K562 (cell line): ENCODE measurements around the gene CRY2. TPM values are rescaled to one million over a fixed set of nuclear protein-coding genes. Genes with fewer than 3 reads are reported as not detected.

Experiments used
- ATAC-seq: fragments of 200-7000 bp; cut with Tn5 transposase; 3 replicates; pipeline ENCODE4 v1.9.1; 2020; ENCODE audit warnings: moderate library complexity
- BruUV-seq: library from RNA; stranded (reverse); fragments of 400-500 nt; replicated peaks from 2 replicates; lab custom pipeline; 2021; lab: Mats Ljungman, UMichigan
- CTCF ChIA-PET: fragments of 300-600 bp; formaldehyde crosslinking; extraction: SDS; loops from one replicate; lab custom pipeline; 2021; ENCODE audit warnings: low intra/inter-chr PET ratio; lab: Yijun Ruan, JAX
- POLR2A ChIA-PET: fragments of 300-600, 350-650 bp; sonication (Branson Sonifier 250); formaldehyde crosslinking; extraction: SDS; loops from one replicate; lab custom pipeline; 2021; ENCODE audit warnings: antibody characterized with exemption, inconsistent platforms; lab: Yijun Ruan, JAX
- DNase-seq, 4 experiments: peaks; one replicate each; pipeline versions ENCODE4 v3.0.0 to v3.0.0-alpha.2; 2011 to 2018; ENCODE audit warnings: low spot score in 3 of 4, mixed read lengths in 3 of 4; ENCODE audit errors: extremely low read depth in 1 of 4
- FAIRE-seq: peaks from 2 replicates; lab custom pipeline; 2011; peaks lifted over from hg19 to GRCh38; lab: Jason Lieb, UNC
- H2AFZ ChIP-seq: 2 replicates; pipeline ENCODE4 v1.6.0; 2011; ENCODE audit warnings: low read depth, low read length, control low read depth, inconsistent platforms
- H3K27ac ChIP-seq: fragments of 200-600 bp; 3 replicates; pipeline ENCODE4 v1.8.0; 2011; ENCODE audit warnings: low read depth, mild to moderate bottlenecking, control low read depth, inconsistent platforms, low read length, moderate library complexity, mixed read lengths; ENCODE audit errors: extremely low read depth
- H3K27me3 ChIP-seq, 2 experiments: fragments of 300-600 bp in 1 of 2; 2 replicates in 1 of 2; 3 replicates in 1 of 2; pipeline versions ENCODE4 v1.6.0 to v1.8.0; 2011; ENCODE audit warnings: inconsistent platforms in 2 of 2, low read length in 2 of 2, mild to moderate bottlenecking in 1 of 2, mixed read lengths in 1 of 2, moderate library complexity in 1 of 2; ENCODE audit not compliant: control insufficient read depth in 2 of 2, insufficient read depth in 2 of 2
- H3K36me3 ChIP-seq: fragments of 300-600 bp; 3 replicates; pipeline ENCODE4 v1.8.0; 2011; ENCODE audit warnings: mild to moderate bottlenecking, low read length, inconsistent platforms; ENCODE audit not compliant: control insufficient read depth, insufficient read depth
- H3K4me1 ChIP-seq, 2 experiments: fragments of 200-600 bp in 1 of 2; replicated peaks in 1 of 2; 2 replicates in 1 of 2; 3 replicates in 1 of 2; pipeline versions ENCODE4 v1.5.1 to v1.8.0; 2011; ENCODE audit warnings: inconsistent platforms in 2 of 2, low read length in 2 of 2, mild to moderate bottlenecking in 1 of 2, mixed read lengths in 1 of 2, moderate library complexity in 1 of 2; ENCODE audit not compliant: control insufficient read depth in 2 of 2, insufficient read depth in 2 of 2
- H3K4me2 ChIP-seq: 2 replicates; pipeline ENCODE4 v1.6.1; 2011; ENCODE audit warnings: low read length, control low read depth, inconsistent platforms, mixed read lengths; ENCODE audit not compliant: insufficient read depth
- H3K4me3 ChIP-seq: fragments of 200-600 bp; sonication (generic), shearing (Covaris generic); 2 replicates; pipeline ENCODE4 v1.5.1; 2016; ENCODE audit warnings: control low read depth, inconsistent platforms
- H3K79me2 ChIP-seq: fragments of 200-600 bp; 3 replicates; pipeline ENCODE4 v1.8.0; 2011; ENCODE audit warnings: low read length, inconsistent platforms; ENCODE audit not compliant: control insufficient read depth, insufficient read depth
- H3K9ac ChIP-seq, 2 experiments: 2 replicates each; pipeline versions ENCODE4 v1.6.0 to v1.6.1; 2011; ENCODE audit warnings: low read depth in 2 of 2, low read length in 2 of 2, control low read depth in 1 of 2, inconsistent platforms in 1 of 2, mild to moderate bottlenecking in 1 of 2, mixed read lengths in 1 of 2; ENCODE audit not compliant: insufficient read depth in 1 of 2
- H3K9me1 ChIP-seq: one replicate; pipeline ENCODE4 v1.6.0; 2011; ENCODE audit warnings: inconsistent platforms, mild to moderate bottlenecking, low read length, moderate library complexity; ENCODE audit not compliant: control insufficient read depth, insufficient read depth
- H3K9me3 ChIP-seq: replicated peaks from 2 replicates; pipeline ENCODE4 v1.5.1; 2011; ENCODE audit warnings: low read depth, low read length, inconsistent platforms; ENCODE audit not compliant: control insufficient read depth, insufficient read depth
- H4K20me1 ChIP-seq: replicated peaks from 2 replicates; pipeline ENCODE4 v1.6.1; 2011; ENCODE audit warnings: low read length, inconsistent platforms, mixed read lengths; ENCODE audit not compliant: control insufficient read depth, insufficient read depth
- CBFB ChIP-seq: sonication (generic); formaldehyde crosslinking; IDR thresholded peaks from 2 replicates; pipeline ENCODE4 v1.4.0; 2020; ENCODE audit warnings: mild to moderate bottlenecking, missing genetic modification reagents
- DNMT1 ChIP-seq: fragments of 450-650 bp; IDR thresholded peaks from 2 replicates; pipeline ENCODE4 v1.6.1; 2016; ENCODE audit warnings: antibody characterized with exemption, mild to moderate bottlenecking
- E4F1 ChIP-seq: fragments of 250-450 bp; sonication (Bioruptor Pico); IDR thresholded peaks from 2 replicates; pipeline ENCODE4 v1.5.0; 2021; ENCODE audit warnings: mild to moderate bottlenecking, borderline replicate concordance
- ESRRB ChIP-seq: fragments of 250-450 bp; sonication (Bioruptor Pico); IDR thresholded peaks from 2 replicates; pipeline ENCODE4 v1.5.0; 2020; ENCODE audit warnings: mild to moderate bottlenecking, moderate library complexity, borderline replicate concordance
- HDAC2 ChIP-seq: fragments of 450-650 bp; IDR thresholded peaks from 2 replicates; pipeline ENCODE4 v1.6.1; 2016; ENCODE audit warnings: mild to moderate bottlenecking
- KDM5B ChIP-seq: fragments of 200-600 bp; sonication (generic); IDR thresholded peaks from 2 replicates; pipeline ENCODE4 v1.6.1; 2012; ENCODE audit warnings: low read depth, mild to moderate bottlenecking, moderate library complexity, low read length, control low read depth, inconsistent platforms; ENCODE audit not compliant: insufficient replicate concordance
- NR1H2 ChIP-seq: sonication (generic); formaldehyde crosslinking; IDR thresholded peaks from 2 replicates; pipeline ENCODE4 v1.4.0; 2020; ENCODE audit warnings: mild to moderate bottlenecking, missing genetic modification reagents
- SMAD1 ChIP-seq: fragments of 150-350 bp; IDR thresholded peaks from 2 replicates; pipeline ENCODE4 v1.6.1; 2014; ENCODE audit warnings: low read length, low read depth; ENCODE audit not compliant: partially characterized antibody
- ZNF583 ChIP-seq: fragments of 250-450 bp; sonication (Bioruptor Pico); IDR thresholded peaks from 2 replicates; pipeline ENCODE4 v1.4.0; 2020
- WGBS: fragments of 100-300 bp; shearing (Covaris generic); methylation state at CpG from one replicate; pipeline ENCODE4 v1.1.6; 2016; ENCODE audit warnings: low coverage, mixed read lengths; ENCODE audit not compliant: insufficient coverage; ENCODE audit errors: missing lambda C conversion rate; 5-methylcytosine and 5-hydroxymethylcytosine counted together
- in situ Hi-C: fragments of 300-500 bp; cut with MboI; formaldehyde crosslinking; loops from 4 replicates; pipeline ENCODE4 v1.15.0; 2018; ENCODE audit warnings: inconsistent platforms, mixed read lengths
- intact Hi-C: fragments of 100-400 bp; cut with micrococcal nuclease; formaldehyde crosslinking; loops from 2 replicates; pipeline ENCODE4 v1.14.2; 2022
- polyA plus RNA-seq, 8 experiments: library from polyadenylated mRNA; depleted of rRNA in 4 of 8; stranded (reverse) in 5 of 8; unstranded in 3 of 8; fragments of >200 nt; fragmentation: Nextera tagmentation in 2 of 8; fragmentation: Illumina TruSeq in 1 of 8; extraction: Ambion mirVana in 2 of 8; extraction: Trizol in 1 of 8; gene quantifications; 2 replicates each; pipeline versions ENCODE4 v1.2.1 to v1.2.3, GENCODE V29; 2011 to 2014; ENCODE audit warnings: inconsistent platforms in 1 of 8, missing spikeins in 1 of 8
- total RNA-seq, 7 experiments: library from RNA; depleted of rRNA in 6 of 7; stranded (reverse); fragments of >200 nt in 6 of 7; fragmentation: Illumina TruSeq in 2 of 7; extraction: Trizol in 2 of 7; gene quantifications; 2 replicates each; pipeline versions ENCODE4 v1.2.1 to v1.2.3, GENCODE V29; 2011 to 2021; ENCODE audit warnings: low replicate concordance in 1 of 7

CRY2 gene
- total and polyA plus RNA-seq, 9 of the 15 experiments (the other 6 are each of a cell fraction or from before 2014, with no cell fraction given), result 2.3 to 23.9 (median 14.8) TPM

GRCh38 chr11:45913514-45913913 lies 66.2 kb downstream of the CRY2 start:
- FAIRE-seq, result no peak
- BruUV-seq, result no TSS peak

More at GRCh38 chr11:45913514-45913913, 66.2 kb downstream of the CRY2 start:
- in situ Hi-C loops (no loop called here), intact Hi-C loops (no loop called here)
- Histone ChIP-seq H3K4me3 (no peak overlapping the region), H2AFZ (no peak overlapping the region), H4K20me1 (no peaks in the 10 kb centered on the region), H3K27ac (no peak overlapping the region), H3K9me3 (no peaks in the 10 kb centered on the region), H3K36me3 (peaks cover 51% of the 10 kb centered on the region; the same call in 2 of the 3 replicates), H3K9ac (peak overlapping the region in 1 of 2 experiments; percentile 3; a peak in 1 of 4 replicates), H3K79me2 (peaks cover 14% of the 10 kb centered on the region), H3K9me1 (peaks cover 3% of the 10 kb centered on the region), H3K4me1 (peaks cover 3 to 29% of the 10 kb centered on the region in 2 experiments; a peak in 3 of 5 replicates), H3K4me2 (no peak overlapping the region), H3K27me3 (no peaks in the 10 kb centered on the region)
- WGBS, result 96% methylated on average over 19 of the region's 19 CpGs
- DNase-seq, result no peak
- TF ChIP-seq ESRRB (CRISPR knock-in tag) (no peak), ZNF583 (CRISPR knock-in tag) (no peak), E4F1 (CRISPR knock-in tag) (no peak), HDAC2 (no peak), KDM5B (no peak), DNMT1 (no peak), SMAD1 (no peak), CBFB (CRISPR knock-in tag) (no peak), NR1H2 (no peak)
- ATAC-seq, result no peak
- CTCF ChIA-PET, result no interaction called here
- POLR2A ChIA-PET, result interaction anchor here (0.9 to 1.2 kb wide), 2 partner anchors 12 to 14 kb away, joined by 3 read pairs; no protein-coding TSS in a partner anchor
